HepG2 (cell line): ENCODE data around the gene DUSP21. TPM values are rescaled to one million over a fixed set of nuclear protein-coding genes. Genes with fewer than 3 reads are reported as not detected.

Source experiments
- ATAC-seq: fragments of 200-7000 bp; cut with Tn5 transposase; 3 replicates; pipeline ENCODE4 v1.9.1; 2020; ENCODE audit warnings: mild to moderate bottlenecking, moderate library complexity
- BruUV-seq: library from RNA; stranded (reverse); fragments of 400-500 nt; replicated peaks from 2 replicates; lab custom pipeline; 2021; lab: Mats Ljungman, UMichigan
- CTCF ChIA-PET: fragments of 300-600 bp; formaldehyde crosslinking; extraction: SDS; loops from one replicate; lab custom pipeline; 2021; ENCODE audit warnings: low total read pairs, inconsistent platforms, low intra/inter-chr PET ratio; lab: Yijun Ruan, JAX
- POLR2A ChIA-PET: fragments of 350-600 bp; sonication (Branson Sonifier 250); formaldehyde crosslinking; loops from one replicate; lab custom pipeline; 2020; ENCODE audit warnings: antibody characterized with exemption, inconsistent platforms; lab: Yijun Ruan, JAX
- DNase-seq: peaks from one replicate; pipeline ENCODE4 v3.0.0-alpha.2; 2015; ENCODE audit warnings: low spot score
- FAIRE-seq: peaks from 3 replicates; lab custom pipeline; 2011; peaks lifted over from hg19 to GRCh38; lab: Jason Lieb, UNC
- H2AFZ ChIP-seq: one replicate; pipeline ENCODE4 v1.6.1; 2011; ENCODE audit warnings: low read length, inconsistent platforms
- H3K27ac ChIP-seq: fragments of 300-600 bp; 3 replicates; pipeline ENCODE4 v1.8.0; 2011; ENCODE audit warnings: mixed run types, mild to moderate bottlenecking, mixed read lengths, low read length, inconsistent platforms; ENCODE audit not compliant: insufficient read depth; ENCODE audit errors: extremely low read length
- H3K27me3 ChIP-seq, 2 experiments: fragments of 200-600 bp in 1 of 2; 2 replicates in 1 of 2; 3 replicates in 1 of 2; pipeline versions ENCODE4 v1.6.0 to v1.8.0; 2011; ENCODE audit warnings: low read length in 2 of 2, mild to moderate bottlenecking in 2 of 2, moderate library complexity in 2 of 2, inconsistent platforms in 1 of 2; ENCODE audit not compliant: insufficient read depth in 2 of 2, control insufficient read depth in 1 of 2
- H3K36me3 ChIP-seq, 2 experiments: fragments of 200-600 bp in 1 of 2; replicated peaks in 1 of 2; 2 replicates in 1 of 2; 3 replicates in 1 of 2; pipeline versions ENCODE4 v1.5.1 to v1.8.0; 2011; ENCODE audit warnings: low read length in 2 of 2, inconsistent platforms in 1 of 2; ENCODE audit not compliant: insufficient read depth in 2 of 2, control insufficient read depth in 1 of 2
- H3K4me1 ChIP-seq: 2 replicates; pipeline ENCODE4 v1.5.1; 2012; ENCODE audit warnings: low read length, inconsistent platforms; ENCODE audit not compliant: insufficient read depth
- H3K4me2 ChIP-seq: 2 replicates; pipeline ENCODE4 v1.6.0; 2011; ENCODE audit warnings: low read depth, low read length, inconsistent platforms
- H3K4me3 ChIP-seq, 3 experiments: fragments of 200-600 bp in 1 of 3; sonication (generic), shearing (Covaris generic) in 1 of 3; replicated peaks in 1 of 3; 2 replicates each; pipeline ENCODE4 v1.5.1; 2011 to 2016; ENCODE audit warnings: low read length in 3 of 3, inconsistent platforms in 2 of 3, low read depth in 2 of 3, mild to moderate bottlenecking in 2 of 3, control low read depth in 1 of 3, mixed read lengths in 1 of 3; ENCODE audit not compliant: insufficient read depth in 1 of 3
- H3K79me2 ChIP-seq: one replicate; pipeline ENCODE4 v1.6.1; 2011; ENCODE audit warnings: low read length, inconsistent platforms; ENCODE audit not compliant: insufficient read depth
- H3K9ac ChIP-seq: 2 replicates; pipeline ENCODE4 v1.6.0; 2011; ENCODE audit warnings: mild to moderate bottlenecking, low read depth, low read length, inconsistent platforms; ENCODE audit not compliant: insufficient read depth
- H3K9me3 ChIP-seq: 2 replicates; pipeline ENCODE4 v1.5.1; 2012; ENCODE audit warnings: mild to moderate bottlenecking, low read length
- H4K20me1 ChIP-seq: 2 replicates; pipeline ENCODE4 v1.6.0; 2011; ENCODE audit warnings: inconsistent platforms, mild to moderate bottlenecking, low read length, moderate library complexity; ENCODE audit not compliant: insufficient read depth
- CREB3 ChIP-seq: sonication (generic); formaldehyde crosslinking; IDR thresholded peaks from 2 replicates; pipeline ENCODE4 v1.5.0; 2020; ENCODE audit warnings: missing genetic modification reagents
- ELK4 ChIP-seq: sonication (generic); formaldehyde crosslinking; IDR thresholded peaks from 2 replicates; pipeline ENCODE4 v1.9.0; 2021; ENCODE audit warnings: missing genetic modification reagents, borderline replicate concordance
- RERE ChIP-seq: IDR thresholded peaks from 2 replicates; pipeline ENCODE4 v1.6.1; 2016; ENCODE audit warnings: low read depth, missing genetic modification reagents, missing compliant biosample characterization
- STAT5B ChIP-seq: sonication (generic); formaldehyde crosslinking; IDR thresholded peaks from 2 replicates; pipeline ENCODE4 v1.4.0; 2020; ENCODE audit warnings: missing genetic modification reagents
- TCF7 ChIP-seq: sonication (generic); IDR thresholded peaks from 2 replicates; pipeline ENCODE4 v1.6.1; 2016; ENCODE audit warnings: antibody characterized with exemption, low read depth
- ZNF274 ChIP-seq: sonication (generic); formaldehyde crosslinking; IDR thresholded peaks from 2 replicates; pipeline ENCODE4 v1.5.1; 2020; ENCODE audit warnings: mild to moderate bottlenecking, missing genetic modification reagents
- in situ Hi-C: cut with HindIII; loops from 2 replicates; pipeline ENCODE4 v1.10.0; 2017; ENCODE audit warnings: low pct_unique_long_range_greater_than_20kb; ENCODE audit not compliant: extremely low pct_ligation_motif_present
- intact Hi-C: fragments of 100-400 bp; cut with micrococcal nuclease; formaldehyde crosslinking; loops from one replicate; pipeline ENCODE4 v1.10.0; 2022; ENCODE audit not compliant: unreplicated experiment
- polyA plus RNA-seq, 8 experiments: library from polyadenylated mRNA; depleted of rRNA in 3 of 8; stranded (reverse) in 7 of 8; unstranded in 1 of 8; fragments of >200 nt; fragmentation: Illumina TruSeq in 4 of 8; extraction: Trizol in 4 of 8; gene quantifications; 2 replicates each; pipeline versions ENCODE4 v1.2.1 to v1.2.3, GENCODE V29; 2011 to 2016; ENCODE audit warnings: low read depth in 4 of 8, missing spikeins in 1 of 8, mixed read lengths in 1 of 8; ENCODE audit not compliant: insufficient read depth in 1 of 8
- total RNA-seq, 5 experiments: library from RNA; depleted of rRNA; stranded (reverse); fragments of >200 nt; fragmentation: Illumina TruSeq; extraction: Trizol; gene quantifications; 2 replicates each; pipeline ENCODE4 v1.2.3, GENCODE V29; 2016; ENCODE audit warnings: low read depth in 1 of 5

The DUSP21 gene
- total and polyA plus RNA-seq, 2 of the 13 experiments (the other 11 are each of a cell fraction or from before 2014, with no cell fraction given), result not detected

GRCh38 chrX:44815681-44816080 is 28.1 kb upstream of the DUSP21 start:
- FAIRE-seq (no peak), DNase-seq (no peak), ATAC-seq (no peak)
- CTCF ChIA-PET, result no interaction called here
- POLR2A ChIA-PET, result no interaction called here
- no peaks in the 10 kb centered on the region for H3K79me2 ChIP-seq
- no peaks in the 10 kb centered on the region for H3K4me1 ChIP-seq
- no peaks in the 10 kb centered on the region for H3K27me3 ChIP-seq
- no peaks in the 10 kb centered on the region for H3K9me3 ChIP-seq
- H3K36me3 ChIP-seq, result no peaks in the 10 kb centered on the region
- no peak overlapping the region for H3K9ac ChIP-seq
- no peak overlapping the region for H2AFZ ChIP-seq
- H4K20me1 ChIP-seq, result no peaks in the 10 kb centered on the region
- H3K27ac ChIP-seq, result no peak overlapping the region
- no TSS peak for BruUV-seq
- TF ChIP-seq RERE (CRISPR knock-in tag) (no peak), ZNF274 (CRISPR knock-in tag) (no peak), ELK4 (CRISPR knock-in tag) (no peak), TCF7 (no peak), STAT5B (CRISPR knock-in tag) (no peak), CREB3 (CRISPR knock-in tag) (no peak)
- no peak overlapping the region for H3K4me3 ChIP-seq
- intact Hi-C loops, result no loop called here
- H3K4me2 ChIP-seq, result no peak overlapping the region
- in situ Hi-C loops, result no loop called here
